PC-3 (cell line): ENCODE data around the gene RALB.

Source experiments
- EZH2 ChIP-seq: fragments of 300-600 bp; sonication (generic); IDR thresholded peaks from one replicate; pipeline ENCODE4 v1.6.1; 2017; ENCODE audit warnings: antibody characterized with exemption, mild to moderate bottlenecking, low read length; ENCODE audit not compliant: unreplicated experiment
- EZH2phosphoT487 ChIP-seq: fragments of 300-600 bp; sonication (generic); IDR thresholded peaks from 2 replicates; pipeline ENCODE4 v1.6.1; 2018; ENCODE audit warnings: mild to moderate bottlenecking, antibody characterized with exemption, low read length, borderline replicate concordance
- TF ChIP-seq, protein P1 (sequence below): fragments of 300-600 bp; sonication (generic); conservative IDR thresholded peaks from 2 replicates; pipeline ENCODE4 v1.5.1; 2017; ENCODE audit warnings: antibody characterized with exemption, low read depth, mild to moderate bottlenecking, low read length

DNA sequence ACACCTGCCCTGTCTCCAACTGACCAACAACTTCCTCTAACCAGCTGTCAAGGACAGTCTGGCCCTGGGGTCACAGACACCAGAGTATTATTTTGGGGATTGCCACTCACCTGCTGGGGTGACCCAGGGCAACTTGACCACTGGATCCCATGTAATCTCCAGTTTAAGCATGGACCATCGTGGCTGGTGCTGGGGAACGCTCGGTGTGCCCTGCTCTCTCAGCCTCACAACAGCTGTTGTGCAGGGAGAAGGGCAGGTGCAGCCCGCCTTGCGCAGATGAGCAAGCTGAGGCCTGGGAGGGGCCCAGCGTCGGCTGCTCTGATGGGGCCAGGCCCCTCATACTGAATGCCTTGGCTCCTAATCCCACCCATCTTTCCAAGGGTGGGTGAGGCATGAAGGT lies 72.3 kb downstream of the RALB start:
- TF ChIP-seq, protein P1, sequence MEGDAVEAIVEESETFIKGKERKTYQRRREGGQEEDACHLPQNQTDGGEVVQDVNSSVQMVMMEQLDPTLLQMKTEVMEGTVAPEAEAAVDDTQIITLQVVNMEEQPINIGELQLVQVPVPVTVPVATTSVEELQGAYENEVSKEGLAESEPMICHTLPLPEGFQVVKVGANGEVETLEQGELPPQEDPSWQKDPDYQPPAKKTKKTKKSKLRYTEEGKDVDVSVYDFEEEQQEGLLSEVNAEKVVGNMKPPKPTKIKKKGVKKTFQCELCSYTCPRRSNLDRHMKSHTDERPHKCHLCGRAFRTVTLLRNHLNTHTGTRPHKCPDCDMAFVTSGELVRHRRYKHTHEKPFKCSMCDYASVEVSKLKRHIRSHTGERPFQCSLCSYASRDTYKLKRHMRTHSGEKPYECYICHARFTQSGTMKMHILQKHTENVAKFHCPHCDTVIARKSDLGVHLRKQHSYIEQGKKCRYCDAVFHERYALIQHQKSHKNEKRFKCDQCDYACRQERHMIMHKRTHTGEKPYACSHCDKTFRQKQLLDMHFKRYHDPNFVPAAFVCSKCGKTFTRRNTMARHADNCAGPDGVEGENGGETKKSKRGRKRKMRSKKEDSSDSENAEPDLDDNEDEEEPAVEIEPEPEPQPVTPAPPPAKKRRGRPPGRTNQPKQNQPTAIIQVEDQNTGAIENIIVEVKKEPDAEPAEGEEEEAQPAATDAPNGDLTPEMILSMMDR: no peak
- TF ChIP-seq EZH2 (no peak), EZH2phosphoT487 (no peak)
